ENCODE results near the gene LINGO3.

DNA sequence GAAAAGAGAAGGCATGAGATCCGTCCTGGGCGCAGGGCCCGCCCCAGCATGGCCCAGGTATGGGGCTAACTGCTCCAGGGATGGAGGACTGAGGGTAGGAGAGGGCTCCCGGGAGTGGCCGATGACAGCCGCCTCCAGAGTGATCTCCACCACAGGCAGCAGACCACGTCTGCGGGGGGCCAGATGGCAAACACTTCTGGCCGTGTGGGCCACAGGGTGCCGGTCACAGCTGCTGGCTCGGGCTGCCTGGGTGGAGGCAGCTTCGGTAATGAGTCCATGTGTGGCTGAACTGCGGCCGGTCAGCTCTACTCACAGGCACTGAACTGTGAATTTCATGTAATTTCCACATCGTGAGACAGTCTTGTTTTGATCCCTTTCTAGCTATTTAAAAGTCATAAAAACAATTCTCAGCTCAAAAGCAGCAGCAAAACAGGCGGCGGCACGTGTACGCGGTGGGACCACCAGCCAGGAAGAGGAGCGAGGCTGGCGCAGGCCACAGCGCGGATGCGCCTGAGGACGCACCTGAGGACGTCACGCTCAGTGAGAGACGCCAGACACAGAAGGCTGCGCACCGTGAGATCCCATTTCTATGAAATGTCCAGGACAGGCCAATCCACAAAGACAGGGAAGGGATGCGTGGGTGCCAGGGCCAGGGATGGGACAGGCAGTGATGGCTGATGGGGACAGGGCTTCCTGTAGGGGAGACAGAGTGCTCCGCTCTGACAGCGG, 16.4 kb upstream of the LINGO3 start:
- TF ChIP-seq, protein P1, sequence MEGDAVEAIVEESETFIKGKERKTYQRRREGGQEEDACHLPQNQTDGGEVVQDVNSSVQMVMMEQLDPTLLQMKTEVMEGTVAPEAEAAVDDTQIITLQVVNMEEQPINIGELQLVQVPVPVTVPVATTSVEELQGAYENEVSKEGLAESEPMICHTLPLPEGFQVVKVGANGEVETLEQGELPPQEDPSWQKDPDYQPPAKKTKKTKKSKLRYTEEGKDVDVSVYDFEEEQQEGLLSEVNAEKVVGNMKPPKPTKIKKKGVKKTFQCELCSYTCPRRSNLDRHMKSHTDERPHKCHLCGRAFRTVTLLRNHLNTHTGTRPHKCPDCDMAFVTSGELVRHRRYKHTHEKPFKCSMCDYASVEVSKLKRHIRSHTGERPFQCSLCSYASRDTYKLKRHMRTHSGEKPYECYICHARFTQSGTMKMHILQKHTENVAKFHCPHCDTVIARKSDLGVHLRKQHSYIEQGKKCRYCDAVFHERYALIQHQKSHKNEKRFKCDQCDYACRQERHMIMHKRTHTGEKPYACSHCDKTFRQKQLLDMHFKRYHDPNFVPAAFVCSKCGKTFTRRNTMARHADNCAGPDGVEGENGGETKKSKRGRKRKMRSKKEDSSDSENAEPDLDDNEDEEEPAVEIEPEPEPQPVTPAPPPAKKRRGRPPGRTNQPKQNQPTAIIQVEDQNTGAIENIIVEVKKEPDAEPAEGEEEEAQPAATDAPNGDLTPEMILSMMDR (conservative IDR thresholded peaks at IDR 0.05; ENCODE audit: low read depth, low read length) = no peak
- TF ChIP-seq RAD21 (IDR thresholded peaks at IDR 0.05; ENCODE audit: low read length) = no peak
- TF ChIP-seq CEBPB (IDR thresholded peaks at IDR 0.05; ENCODE audit: low read depth, low read length) = no peak
- no peak for TF ChIP-seq POLR2A (IDR thresholded peaks at IDR 0.05; ENCODE audit: low read depth, low read length)
- TF ChIP-seq MAFK (IDR thresholded peaks at IDR 0.05; ENCODE audit: low read depth, low read length) = no peak
- no peak for TF ChIP-seq RFX5 (IDR thresholded peaks at IDR 0.05; ENCODE audit: low read depth, low read length)
- no peak for TF ChIP-seq SMC3 (IDR thresholded peaks at IDR 0.05; ENCODE audit: low read depth, low read length)
- TF ChIP-seq, protein P2, sequence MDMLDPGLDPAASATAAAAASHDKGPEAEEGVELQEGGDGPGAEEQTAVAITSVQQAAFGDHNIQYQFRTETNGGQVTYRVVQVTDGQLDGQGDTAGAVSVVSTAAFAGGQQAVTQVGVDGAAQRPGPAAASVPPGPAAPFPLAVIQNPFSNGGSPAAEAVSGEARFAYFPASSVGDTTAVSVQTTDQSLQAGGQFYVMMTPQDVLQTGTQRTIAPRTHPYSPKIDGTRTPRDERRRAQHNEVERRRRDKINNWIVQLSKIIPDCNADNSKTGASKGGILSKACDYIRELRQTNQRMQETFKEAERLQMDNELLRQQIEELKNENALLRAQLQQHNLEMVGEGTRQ (IDR thresholded peaks at IDR 0.05; ENCODE audit: low read depth, low read length) = no peak
- TF ChIP-seq MAZ (IDR thresholded peaks at IDR 0.05; ENCODE audit: borderline replicate concordance, low read depth, low read length) = no peak
- TF ChIP-seq, protein P3, sequence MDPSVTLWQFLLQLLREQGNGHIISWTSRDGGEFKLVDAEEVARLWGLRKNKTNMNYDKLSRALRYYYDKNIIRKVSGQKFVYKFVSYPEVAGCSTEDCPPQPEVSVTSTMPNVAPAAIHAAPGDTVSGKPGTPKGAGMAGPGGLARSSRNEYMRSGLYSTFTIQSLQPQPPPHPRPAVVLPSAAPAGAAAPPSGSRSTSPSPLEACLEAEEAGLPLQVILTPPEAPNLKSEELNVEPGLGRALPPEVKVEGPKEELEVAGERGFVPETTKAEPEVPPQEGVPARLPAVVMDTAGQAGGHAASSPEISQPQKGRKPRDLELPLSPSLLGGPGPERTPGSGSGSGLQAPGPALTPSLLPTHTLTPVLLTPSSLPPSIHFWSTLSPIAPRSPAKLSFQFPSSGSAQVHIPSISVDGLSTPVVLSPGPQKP (IDR thresholded peaks at IDR 0.05; ENCODE audit: borderline replicate concordance, low read depth, low read length) = no peak
- no peak for TF ChIP-seq MXI1 (IDR thresholded peaks at IDR 0.05; ENCODE audit: borderline replicate concordance, low read depth, low read length)
- no peak for TF ChIP-seq BHLHE40 (IDR thresholded peaks at IDR 0.05; ENCODE audit: low read depth, low read length)
